Measurements from ENCODE around the gene PSMB10.

Gene PSMB10

GRCh38 chr16:67963662-67964321 lies 27.1 kb upstream of the PSMB10 start:
- peak; percentile 32 for DNase-seq

- no peak for DNase-seq
Observed at GRCh38 chr16:67963292-67963661, 26.6 kb upstream of the PSMB10 start.

- DNase-seq = no peak
Observed at GRCh38 chr16:67962135-67962534, 25.5 kb upstream of the PSMB10 start.

- DNase-seq = peak; percentile 98
Observed at GRCh38 chr16:67961551-67961957, 24.9 kb upstream of the PSMB10 start.

- no peak for DNase-seq
Observed at GRCh38 chr16:67959536-67960329, 23.1 kb upstream of the PSMB10 start.

GRCh38 chr16:67957622-67958021 lies 21.0 kb upstream of the PSMB10 start:
- DNase-seq = no peak

- no peak for DNase-seq
Observed at GRCh38 chr16:67954421-67955196, 18.0 kb upstream of the PSMB10 start.

GRCh38 chr16:67953641-67954375 lies 17.2 kb upstream of the PSMB10 start:
- no peak for DNase-seq

- no peak for DNase-seq
Observed at GRCh38 chr16:67951485-67951884, 14.8 kb upstream of the PSMB10 start.

- no peak for DNase-seq
Observed at GRCh38 chr16:67950335-67950843, 13.7 kb upstream of the PSMB10 start.

GRCh38 chr16:67949645-67950044 lies 13.0 kb upstream of the PSMB10 start:
- DNase-seq = no peak

GRCh38 chr16:67948015-67948414 lies 11.4 kb upstream of the PSMB10 start:
- no peak for DNase-seq

- DNase-seq = no peak
Observed at GRCh38 chr16:67946966-67947558, 10.4 kb upstream of the PSMB10 start.

- no peak for DNase-seq
Observed at GRCh38 chr16:67946128-67946569, 9.5 kb upstream of the PSMB10 start.

GRCh38 chr16:67945392-67945933 lies 8.8 kb upstream of the PSMB10 start:
- DNase-seq = no peak

GRCh38 chr16:67944690-67945391 lies 8.2 kb upstream of the PSMB10 start:
- DNase-seq = no peak

- no peak for DNase-seq
Observed at GRCh38 chr16:67943619-67944504, 7.2 kb upstream of the PSMB10 start, which contains the start of gene LCAT. Gene LCAT (minus strand): TSS chr16:67944120. CDS start chr16:67944101, 19 bp downstream.

GRCh38 chr16:67943256-67943618 lies 6.6 kb upstream of the PSMB10 start:
- no peak for DNase-seq

GRCh38 chr16:67942510-67943255 lies 6.0 kb upstream of the PSMB10 start:
- DNase-seq = no peak

GRCh38 chr16:67942200-67942509 lies 5.5 kb upstream of the PSMB10 start:
- DNase-seq = peak; percentile 38

All from NCI-H69 (cell line).